ENCODE data around the gene SLC24A3. TPM values are rescaled to one million over a fixed set of nuclear protein-coding genes. Genes with fewer than 3 reads are reported as not detected.

SLC24A3 gene
- total RNA-seq, 1 experiment from 2014 or later, result not detected

GRCh38 chr20:19384940-19385339, 172.5 kb downstream of the SLC24A3 start:
- no peak for DNase-seq (ENCODE audit: low read depth, low spot score)
- in situ Hi-C loops (cut with HindIII; ENCODE audit: low pct_unique_long_range_greater_than_20kb, low sequenced_read_pairs), result no loop called here

GRCh38 chr20:19387251-19387650, 174.8 kb downstream of the SLC24A3 start:
- no peak for DNase-seq (ENCODE audit: low read depth, low spot score)
- in situ Hi-C loops (cut with HindIII; ENCODE audit: low pct_unique_long_range_greater_than_20kb, low sequenced_read_pairs), result no loop called here

GRCh38 chr20:19392344-19393130, 180.1 kb downstream of the SLC24A3 start:
- DNase-seq (ENCODE audit: low read depth, low spot score), result no peak
- in situ Hi-C loops (cut with HindIII; ENCODE audit: low pct_unique_long_range_greater_than_20kb, low sequenced_read_pairs), result no loop called here

- in situ Hi-C loops (cut with HindIII; ENCODE audit: low pct_unique_long_range_greater_than_20kb, low sequenced_read_pairs), result no loop called here
- DNase-seq (ENCODE audit: low read depth, low spot score), result no peak
Measured at GRCh38 chr20:19396460-19397081, 184.1 kb downstream of the SLC24A3 start.

- in situ Hi-C loops (cut with HindIII; ENCODE audit: low pct_unique_long_range_greater_than_20kb, low sequenced_read_pairs), result no loop called here
Measured at GRCh38 chr20:19397226-19397625, 184.8 kb downstream of the SLC24A3 start.

GRCh38 chr20:19397666-19398065, 185.2 kb downstream of the SLC24A3 start:
- no peak for DNase-seq (ENCODE audit: low read depth, low spot score)

More at GRCh38 chr20:19397226-19397625, 184.8 kb downstream of the SLC24A3 start:
- DNase-seq (ENCODE audit: low read depth, low spot score), result no peak

GRCh38 chr20:19401096-19401495, 188.7 kb downstream of the SLC24A3 start:
- no peak for DNase-seq (ENCODE audit: low read depth, low spot score)
- in situ Hi-C loops (cut with HindIII; ENCODE audit: low pct_unique_long_range_greater_than_20kb, low sequenced_read_pairs), result no loop called here

More at GRCh38 chr20:19397666-19398065, 185.2 kb downstream of the SLC24A3 start:
- in situ Hi-C loops (cut with HindIII; ENCODE audit: low pct_unique_long_range_greater_than_20kb, low sequenced_read_pairs), result no loop called here

GRCh38 chr20:19403549-19403948, 191.1 kb downstream of the SLC24A3 start:
- in situ Hi-C loops (cut with HindIII; ENCODE audit: low pct_unique_long_range_greater_than_20kb, low sequenced_read_pairs), result no loop called here
- no peak for DNase-seq (ENCODE audit: low read depth, low spot score)

GRCh38 chr20:19404826-19405225, 192.4 kb downstream of the SLC24A3 start:
- DNase-seq (ENCODE audit: low read depth, low spot score), result no peak
- in situ Hi-C loops (cut with HindIII; ENCODE audit: low pct_unique_long_range_greater_than_20kb, low sequenced_read_pairs), result no loop called here

- in situ Hi-C loops (cut with HindIII; ENCODE audit: low pct_unique_long_range_greater_than_20kb, low sequenced_read_pairs), result no loop called here
- DNase-seq (ENCODE audit: low read depth, low spot score), result no peak
Measured at GRCh38 chr20:19405958-19406357, 193.5 kb downstream of the SLC24A3 start.

- in situ Hi-C loops (cut with HindIII; ENCODE audit: low pct_unique_long_range_greater_than_20kb, low sequenced_read_pairs), result no loop called here
- no peak for DNase-seq (ENCODE audit: low read depth, low spot score)
Measured at GRCh38 chr20:19406381-19406780, 193.9 kb downstream of the SLC24A3 start.

- in situ Hi-C loops (cut with HindIII; ENCODE audit: low pct_unique_long_range_greater_than_20kb, low sequenced_read_pairs), result no loop called here
- no peak for DNase-seq (ENCODE audit: low read depth, low spot score)
Measured at GRCh38 chr20:19407196-19407595, 194.8 kb downstream of the SLC24A3 start.

GRCh38 chr20:19407736-19408135, 195.3 kb downstream of the SLC24A3 start:
- no peak for DNase-seq (ENCODE audit: low read depth, low spot score)
- in situ Hi-C loops (cut with HindIII; ENCODE audit: low pct_unique_long_range_greater_than_20kb, low sequenced_read_pairs), result no loop called here

- in situ Hi-C loops (cut with HindIII; ENCODE audit: low pct_unique_long_range_greater_than_20kb, low sequenced_read_pairs), result no loop called here
Measured at GRCh38 chr20:19408971-19409370, 196.5 kb downstream of the SLC24A3 start.

GRCh38 chr20:19411811-19412210, 199.4 kb downstream of the SLC24A3 start:
- no peak for DNase-seq (ENCODE audit: low read depth, low spot score)
- in situ Hi-C loops (cut with HindIII; ENCODE audit: low pct_unique_long_range_greater_than_20kb, low sequenced_read_pairs), result no loop called here

More at GRCh38 chr20:19408971-19409370, 196.5 kb downstream of the SLC24A3 start:
- DNase-seq (ENCODE audit: low read depth, low spot score), result no peak

GRCh38 chr20:19412254-19412653, 199.8 kb downstream of the SLC24A3 start:
- in situ Hi-C loops (cut with HindIII; ENCODE audit: low pct_unique_long_range_greater_than_20kb, low sequenced_read_pairs), result no loop called here
- DNase-seq (ENCODE audit: low read depth, low spot score), result no peak

- no peak for DNase-seq (ENCODE audit: low read depth, low spot score)
- in situ Hi-C loops (cut with HindIII; ENCODE audit: low pct_unique_long_range_greater_than_20kb, low sequenced_read_pairs), result no loop called here
Measured at GRCh38 chr20:19414600-19414999, 202.2 kb downstream of the SLC24A3 start.

GRCh38 chr20:19415786-19416185, 203.3 kb downstream of the SLC24A3 start:
- no peak for DNase-seq (ENCODE audit: low read depth, low spot score)
- in situ Hi-C loops (cut with HindIII; ENCODE audit: low pct_unique_long_range_greater_than_20kb, low sequenced_read_pairs), result no loop called here

GRCh38 chr20:19416627-19417026, 204.2 kb downstream of the SLC24A3 start:
- in situ Hi-C loops (cut with HindIII; ENCODE audit: low pct_unique_long_range_greater_than_20kb, low sequenced_read_pairs), result no loop called here
- DNase-seq (ENCODE audit: low read depth, low spot score), result no peak
